GM23338 (cell line): Measurements from ENCODE around the gene PDE7B. TPM values are rescaled to one million over a fixed set of nuclear protein-coding genes. Genes with fewer than 3 reads are reported as not detected.

Experiments
- ATAC-seq: fragments of 200-7000 bp; cut with Tn5 transposase; 3 replicates; pipeline ENCODE4 v1.9.1; 2020
- DNase-seq: peaks from one replicate; pipeline ENCODE4 v3.0.0-alpha.2; 2015; ENCODE audit warnings: low spot score
- H2AFZ ChIP-seq: fragments of 200-600 bp; sonication (generic); 2 replicates; pipeline ENCODE4 v1.8.0; 2016; ENCODE audit warnings: antibody characterized with exemption, mild to moderate bottlenecking, moderate library complexity
- H3F3A ChIP-seq: fragments of 200-600 bp; sonication (generic); replicated peaks from 2 replicates; pipeline ENCODE4 v1.8.0; 2017; ENCODE audit warnings: antibody characterized with exemption, mixed run types, low read depth
- H3K27ac ChIP-seq: fragments of 200-600 bp; sonication (generic); 2 replicates; pipeline ENCODE4 v1.6.1; 2016; ENCODE audit warnings: low read depth
- H3K27me3 ChIP-seq: fragments of 200-600 bp; sonication (generic); 2 replicates; pipeline ENCODE4 v1.8.0; 2016; ENCODE audit warnings: mild to moderate bottlenecking, mixed run types, moderate library complexity; ENCODE audit not compliant: insufficient read depth
- H3K36me3 ChIP-seq: fragments of 200-600 bp; sonication (generic); 2 replicates; pipeline ENCODE4 v1.8.0; 2016; ENCODE audit warnings: mild to moderate bottlenecking; ENCODE audit not compliant: insufficient read depth
- H3K4me1 ChIP-seq: fragments of 200-600 bp; sonication (generic); 2 replicates; pipeline ENCODE4 v1.8.0; 2016; ENCODE audit warnings: mild to moderate bottlenecking, moderate library complexity; ENCODE audit not compliant: insufficient read depth
- H3K4me2 ChIP-seq: fragments of 200-600 bp; sonication (generic); 2 replicates; pipeline ENCODE4 v1.7.1; 2017; ENCODE audit warnings: mixed run types
- H3K4me3 ChIP-seq: fragments of 200-600 bp; sonication (generic); 2 replicates; pipeline ENCODE4 v1.6.1; 2016; ENCODE audit warnings: mixed run types
- H3K79me2 ChIP-seq: fragments of 200-600 bp; sonication (generic); replicated peaks from 2 replicates; pipeline ENCODE4 v1.8.0; 2017; ENCODE audit warnings: mild to moderate bottlenecking; ENCODE audit not compliant: insufficient read depth
- H3K9me2 ChIP-seq: fragments of 200-600 bp; sonication (generic); 2 replicates; pipeline ENCODE4 v1.8.0; 2017; ENCODE audit not compliant: insufficient read depth
- H4K20me1 ChIP-seq: fragments of 200-600 bp; sonication (generic); replicated peaks from 2 replicates; pipeline ENCODE4 v1.8.0; 2017; ENCODE audit warnings: mild to moderate bottlenecking; ENCODE audit not compliant: insufficient read depth
- H3K27ac Mint-ChIP-seq: 2 replicates; pipeline ENCODE4 v1.8.0; 2020; ENCODE audit warnings: inconsistent platforms, mild to moderate bottlenecking, moderate library complexity, mixed read lengths
- H3K27me3 Mint-ChIP-seq: 3 replicates; pipeline ENCODE4 v1.8.0; 2022; ENCODE audit warnings: low read depth, mild to moderate bottlenecking, moderate library complexity, mixed read lengths, inconsistent platforms; ENCODE audit not compliant: insufficient read depth, poor library complexity
- H3K36me3 Mint-ChIP-seq: 3 replicates; pipeline ENCODE4 v1.8.0; 2021; ENCODE audit warnings: low read depth, mild to moderate bottlenecking, inconsistent platforms, moderate library complexity, mixed read lengths
- H3K4me1 Mint-ChIP-seq: 3 replicates; pipeline ENCODE4 v1.8.0; 2020; ENCODE audit warnings: mild to moderate bottlenecking, inconsistent platforms, mixed read lengths
- H3K4me3 Mint-ChIP-seq: 3 replicates; pipeline ENCODE4 v1.8.0; 2021; ENCODE audit warnings: moderate library complexity, mild to moderate bottlenecking, inconsistent platforms, mixed read lengths
- H3K9me3 Mint-ChIP-seq: 3 replicates; pipeline ENCODE4 v1.8.0; 2020; ENCODE audit warnings: moderate library complexity, mild to moderate bottlenecking, inconsistent platforms, mixed read lengths
- CREB1 ChIP-seq: fragments of 250-450 bp; sonication (Bioruptor Pico); IDR thresholded peaks from 2 replicates; pipeline ENCODE4 v1.5.0; 2020; ENCODE audit warnings: low read depth, mild to moderate bottlenecking, moderate library complexity
- CTCF ChIP-seq, 2 experiments: fragments of 200-600 bp in 1 of 2; sonication (generic) in 1 of 2; conservative IDR thresholded peaks; 2 replicates each; pipeline versions ENCODE4 v1.5.1 to v1.6.1; 2016 to 2017; ENCODE audit warnings: antibody characterized with exemption in 2 of 2, low read depth in 2 of 2, mild to moderate bottlenecking in 2 of 2, moderate library complexity in 1 of 2
- ETS1 ChIP-seq: IDR thresholded peaks from 2 replicates; pipeline ENCODE4 v1.6.1; 2016; ENCODE audit warnings: antibody characterized with exemption
- EZH2 ChIP-seq: fragments of 200-600 bp; sonication (generic); IDR thresholded peaks from one replicate; pipeline ENCODE4 v1.8.0; 2017; ENCODE audit warnings: antibody characterized with exemption, mild to moderate bottlenecking, low read depth; ENCODE audit not compliant: unreplicated experiment
- EZH2phosphoT487 ChIP-seq: fragments of 200-600 bp; sonication (generic); IDR thresholded peaks from one replicate; pipeline ENCODE4 v1.8.1; 2018; ENCODE audit warnings: antibody characterized with exemption; ENCODE audit not compliant: unreplicated experiment
- JUNB ChIP-seq: IDR thresholded peaks from one replicate; pipeline ENCODE4 v1.6.1; 2016; ENCODE audit warnings: antibody characterized with exemption; ENCODE audit not compliant: unreplicated experiment
- NANOG ChIP-seq: IDR thresholded peaks from 2 replicates; pipeline ENCODE4 v1.6.1; 2016; ENCODE audit warnings: antibody characterized with exemption, borderline replicate concordance
- POLR2AphosphoS5 ChIP-seq: IDR thresholded peaks from 2 replicates; pipeline ENCODE4 v1.6.1; 2016; ENCODE audit warnings: antibody characterized with exemption, low read depth
- REST ChIP-seq: IDR thresholded peaks from one replicate; pipeline ENCODE4 v1.6.1; 2018; ENCODE audit warnings: antibody characterized with exemption; ENCODE audit not compliant: unreplicated experiment
- STAT1 ChIP-seq: IDR thresholded peaks from one replicate; pipeline ENCODE4 v1.6.1; 2016; ENCODE audit warnings: antibody characterized with exemption; ENCODE audit not compliant: unreplicated experiment
- ZNF114 ChIP-seq: fragments of 250-450 bp; sonication (Bioruptor Pico); IDR thresholded peaks from 2 replicates; pipeline ENCODE4 v1.5.0; 2020; ENCODE audit warnings: mild to moderate bottlenecking, moderate library complexity
- ZNF331 ChIP-seq: fragments of 250-450 bp; sonication (Bioruptor Pico); IDR thresholded peaks from 2 replicates; pipeline ENCODE4 v1.5.0; 2020; ENCODE audit warnings: low read depth, mild to moderate bottlenecking, moderate library complexity
- ZNF462 ChIP-seq: fragments of 250-450 bp; sonication (Bioruptor Pico); IDR thresholded peaks from 2 replicates; pipeline ENCODE4 v1.5.0; 2020; ENCODE audit warnings: mild to moderate bottlenecking, moderate library complexity
- polyA plus RNA-seq: library from polyadenylated mRNA; unstranded; fragments of >200 nt; fragmentation: Nextera tagmentation; extraction: Ambion mirVana; gene quantifications from 2 replicates; pipeline ENCODE4 v1.2.1, GENCODE V29; 2016
- total RNA-seq: library from RNA; depleted of rRNA; stranded (reverse); fragments of >200 nt; shearing (Covaris generic); gene quantifications from 2 replicates; pipeline ENCODE4 v1.2.3, GENCODE V29; 2014

Gene PDE7B
- total and polyA plus RNA-seq, 2 experiments from 2014 or later: 0.07 TPM; not detected in 1

- H3K4me1 Mint-ChIP-seq: peaks cover 8% of the 10 kb centered on the region
- Histone ChIP-seq H3K79me2 (no peaks in the 10 kb centered on the region), H4K20me1 (no peaks in the 10 kb centered on the region), H3K9me2 (no peaks in the 10 kb centered on the region), H3F3A (no peaks in the 10 kb centered on the region), H3K4me3 (no peak overlapping the region), H3K27me3 (no peaks in the 10 kb centered on the region), H2AFZ (no peak overlapping the region), H3K4me1 (no peaks in the 10 kb centered on the region), H3K4me2 (no peak overlapping the region), H3K36me3 (no peaks in the 10 kb centered on the region), H3K27ac (no peak overlapping the region)
- H3K36me3 Mint-ChIP-seq: no peaks in the 10 kb centered on the region
- H3K4me3 Mint-ChIP-seq: no peak overlapping the region
- TF ChIP-seq POLR2AphosphoS5 (no peak), ETS1 (no peak), CREB1 (CRISPR knock-in tag) (no peak), JUNB (no peak), ZNF114 (CRISPR knock-in tag) (no peak), EZH2 (no peak), ZNF462 (no peak), CTCF (conservative IDR thresholded peaks at IDR 0.05; ENCODE audit: low read depth in 2 of 2) (no peak), REST (no peak), NANOG (no peak), STAT1 (no peak), EZH2phosphoT487 (no peak), ZNF331 (CRISPR knock-in tag) (no peak)
- no peaks in the 10 kb centered on the region for H3K9me3 Mint-ChIP-seq
- 0 out of 2 replicates have a peak overlapping the region, but pooled peaks have one; percentile 65 for H3K27ac Mint-ChIP-seq
- ATAC-seq (no peak), DNase-seq (no peak)
- peaks cover under 1% of the 10 kb centered on the region for H3K27me3 Mint-ChIP-seq
Measured at GRCh38 chr6:136015531-136015930, 164.0 kb downstream of the PDE7B start.
